A673 (cell line): ENCODE results near the gene IFT57.

Source experiments
- EZH2 ChIP-seq: fragments of 200-600 bp; sonication (generic); IDR thresholded peaks from 2 replicates; pipeline ENCODE4 v1.6.1; 2017; ENCODE audit warnings: borderline replicate concordance, low read depth, mild to moderate bottlenecking, mixed read lengths, antibody characterized with exemption, low read length; ENCODE audit not compliant: poor library complexity, severe bottlenecking
- TF ChIP-seq, protein P1 (sequence below): fragments of 300-800, 200-600 bp; sonication (generic); conservative IDR thresholded peaks from 2 replicates; pipeline ENCODE4 v1.5.1; 2017; ENCODE audit warnings: low read depth, mild to moderate bottlenecking, antibody characterized with exemption, low read length, moderate library complexity, mixed read lengths

DNA sequence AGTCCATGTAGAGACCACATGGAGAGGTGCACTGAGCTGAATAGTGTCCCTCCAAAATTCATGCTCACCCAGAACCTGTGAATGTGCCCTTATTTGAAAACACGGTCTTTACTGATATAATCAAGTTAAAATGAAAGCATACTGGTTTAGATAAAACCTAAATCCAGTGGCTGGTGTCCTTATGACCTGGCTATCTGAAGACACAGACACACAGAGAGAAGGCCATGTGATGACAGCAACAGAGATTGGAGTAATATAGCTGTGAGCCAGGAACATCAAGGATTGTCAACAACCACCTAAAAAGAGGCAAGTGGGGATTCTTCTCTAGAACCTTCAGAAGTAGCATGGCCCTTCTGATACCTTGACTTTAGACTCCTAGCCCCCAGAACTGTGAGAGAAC, 76.6 kb downstream of the IFT57 start:
- TF ChIP-seq, protein P1, sequence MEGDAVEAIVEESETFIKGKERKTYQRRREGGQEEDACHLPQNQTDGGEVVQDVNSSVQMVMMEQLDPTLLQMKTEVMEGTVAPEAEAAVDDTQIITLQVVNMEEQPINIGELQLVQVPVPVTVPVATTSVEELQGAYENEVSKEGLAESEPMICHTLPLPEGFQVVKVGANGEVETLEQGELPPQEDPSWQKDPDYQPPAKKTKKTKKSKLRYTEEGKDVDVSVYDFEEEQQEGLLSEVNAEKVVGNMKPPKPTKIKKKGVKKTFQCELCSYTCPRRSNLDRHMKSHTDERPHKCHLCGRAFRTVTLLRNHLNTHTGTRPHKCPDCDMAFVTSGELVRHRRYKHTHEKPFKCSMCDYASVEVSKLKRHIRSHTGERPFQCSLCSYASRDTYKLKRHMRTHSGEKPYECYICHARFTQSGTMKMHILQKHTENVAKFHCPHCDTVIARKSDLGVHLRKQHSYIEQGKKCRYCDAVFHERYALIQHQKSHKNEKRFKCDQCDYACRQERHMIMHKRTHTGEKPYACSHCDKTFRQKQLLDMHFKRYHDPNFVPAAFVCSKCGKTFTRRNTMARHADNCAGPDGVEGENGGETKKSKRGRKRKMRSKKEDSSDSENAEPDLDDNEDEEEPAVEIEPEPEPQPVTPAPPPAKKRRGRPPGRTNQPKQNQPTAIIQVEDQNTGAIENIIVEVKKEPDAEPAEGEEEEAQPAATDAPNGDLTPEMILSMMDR = no peak
- TF ChIP-seq EZH2 = no peak
